ENCODE results near the gene CSF2RB.

Gene CSF2RB

GRCh38 chr22:36926309-36926708, 12.9 kb downstream of the CSF2RB start:
- FAIRE-seq: no peak
- TF ChIP-seq CTCF (IDR thresholded peaks at IDR 0.05; ENCODE audit: insufficient read depth, missing control alignments): no peak
- DNase-seq (ENCODE audit: insufficient read length, low spot score): no peak

- DNase-seq (ENCODE audit: insufficient read length, low spot score) (no peak), FAIRE-seq (no peak)
- no peak for TF ChIP-seq CTCF (IDR thresholded peaks at IDR 0.05; ENCODE audit: insufficient read depth, missing control alignments)
These were observed 13.4 kb downstream of the CSF2RB start for GRCh38 chr22:36926721-36927435.

GRCh38 chr22:36927671-36928070, 14.2 kb downstream of the CSF2RB start:
- TF ChIP-seq CTCF (IDR thresholded peaks at IDR 0.05; ENCODE audit: insufficient read depth, missing control alignments): no peak
- DNase-seq (ENCODE audit: insufficient read length, low spot score): no peak
- no peak for FAIRE-seq

GRCh38 chr22:36928196-36928595, 14.8 kb downstream of the CSF2RB start:
- DNase-seq (ENCODE audit: insufficient read length, low spot score): no peak
- no peak for FAIRE-seq
- no peak for TF ChIP-seq CTCF (IDR thresholded peaks at IDR 0.05; ENCODE audit: insufficient read depth, missing control alignments)

- no peak for FAIRE-seq
- TF ChIP-seq CTCF (IDR thresholded peaks at IDR 0.05; ENCODE audit: insufficient read depth, missing control alignments): no peak
These were observed 15.5 kb downstream of the CSF2RB start for GRCh38 chr22:36928786-36929535.

GRCh38 chr22:36929621-36930020, 16.2 kb downstream of the CSF2RB start:
- DNase-seq (ENCODE audit: insufficient read length, low spot score): no peak
- FAIRE-seq: no peak
- no peak for TF ChIP-seq CTCF (IDR thresholded peaks at IDR 0.05; ENCODE audit: insufficient read depth, missing control alignments)

More at GRCh38 chr22:36928786-36929535, 15.5 kb downstream of the CSF2RB start:
- no peak for DNase-seq (ENCODE audit: insufficient read length, low spot score)

Data from D721Med (cell line).